Lung microvascular endothelial cell (primary cell): ENCODE results near the gene DEFB110. TPM values are rescaled to one million over a fixed set of nuclear protein-coding genes. Genes with fewer than 3 reads are reported as not detected.

Experiments
- total RNA-seq: library from RNA; depleted of rRNA; stranded (reverse); fragments of >200 nt; gene quantifications from 2 replicates; pipeline ENCODE4 v1.2.1, GENCODE V29; 2014

Gene DEFB110
- total RNA-seq, 1 donor from 2014 or later, result not detected

Other genes with a start within 250 kb of the DEFB110 start
- not detected in 2 replicates for gene PGK2, start 234.7 kb downstream of the DEFB110 start, total RNA-seq
- gene CRISP1, start 155.5 kb downstream of the DEFB110 start, total RNA-seq, result not detected in 2 replicates
- gene DEFB114, start 57.8 kb downstream of the DEFB110 start, total RNA-seq, result not detected in 2 replicates
- gene DEFB113, start 52.4 kb downstream of the DEFB110 start, total RNA-seq, result not detected in 2 replicates
- gene DEFB112, start 27.9 kb upstream of the DEFB110 start, total RNA-seq, result not detected in 2 replicates